DMS153 treated with DMSO at 0.1 percent for 48 hours (cell line): ENCODE data around the gene TMEM116.
"Not testable (repeated sequence)": the region's sequence is repeated elsewhere in the genome, so short reads cannot be mapped to it uniquely, and the experiment has no call there.

Source experiments
- DNase-seq: peaks from one replicate; lab custom pipeline; 2025; ENCODE audit not compliant: unreplicated experiment; lab: John Stamatoyannopoulos, UW

TMEM116 gene

GRCh38 chr12:112010415-112011344 lies 2.3 kb downstream of the TMEM116 start:
- DNase-seq = no peak

GRCh38 chr12:112009596-112009995 lies 3.4 kb downstream of the TMEM116 start:
- DNase-seq = not testable (repeated sequence)

GRCh38 chr12:112008918-112009317 lies 4.0 kb downstream of the TMEM116 start:
- no peak for DNase-seq

GRCh38 chr12:112007945-112008344 lies 5.0 kb downstream of the TMEM116 start:
- no peak for DNase-seq

GRCh38 chr12:112005419-112006395 lies 7.3 kb downstream of the TMEM116 start:
- DNase-seq = no peak

GRCh38 chr12:112004041-112004440 lies 8.9 kb downstream of the TMEM116 start:
- no peak for DNase-seq

GRCh38 chr12:112001576-112001975 lies 11.4 kb downstream of the TMEM116 start:
- no peak for DNase-seq

DNA sequence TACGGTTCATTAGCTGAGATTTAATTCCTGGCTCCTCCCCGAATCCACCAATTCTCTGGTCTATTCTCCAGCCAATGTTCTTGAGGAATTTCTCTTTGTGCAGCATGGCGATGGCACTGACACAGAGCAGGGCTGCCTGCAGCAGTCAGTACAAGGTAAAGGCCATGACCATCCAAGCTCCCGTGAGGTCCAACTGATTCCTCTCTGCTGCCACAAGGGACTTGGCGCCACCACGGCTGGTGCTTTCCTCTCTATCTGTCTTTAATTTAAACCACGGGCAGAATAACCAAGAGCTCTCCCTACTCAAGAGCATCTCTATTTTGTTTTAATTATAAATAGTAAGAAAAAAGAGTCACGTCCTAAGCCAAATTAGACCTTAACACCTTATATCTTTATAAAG lies 12.1 kb downstream of the TMEM116 start:
- DNase-seq = no peak

GRCh38 chr12:111999129-111999528 lies 13.8 kb downstream of the TMEM116 start:
- DNase-seq = not testable (repeated sequence)

- no peak for DNase-seq
Measured at GRCh38 chr12:111998015-111998414, 14.9 kb downstream of the TMEM116 start.

- DNase-seq = no peak
Measured at GRCh38 chr12:111997300-111997699, 15.7 kb downstream of the TMEM116 start.

DNA sequence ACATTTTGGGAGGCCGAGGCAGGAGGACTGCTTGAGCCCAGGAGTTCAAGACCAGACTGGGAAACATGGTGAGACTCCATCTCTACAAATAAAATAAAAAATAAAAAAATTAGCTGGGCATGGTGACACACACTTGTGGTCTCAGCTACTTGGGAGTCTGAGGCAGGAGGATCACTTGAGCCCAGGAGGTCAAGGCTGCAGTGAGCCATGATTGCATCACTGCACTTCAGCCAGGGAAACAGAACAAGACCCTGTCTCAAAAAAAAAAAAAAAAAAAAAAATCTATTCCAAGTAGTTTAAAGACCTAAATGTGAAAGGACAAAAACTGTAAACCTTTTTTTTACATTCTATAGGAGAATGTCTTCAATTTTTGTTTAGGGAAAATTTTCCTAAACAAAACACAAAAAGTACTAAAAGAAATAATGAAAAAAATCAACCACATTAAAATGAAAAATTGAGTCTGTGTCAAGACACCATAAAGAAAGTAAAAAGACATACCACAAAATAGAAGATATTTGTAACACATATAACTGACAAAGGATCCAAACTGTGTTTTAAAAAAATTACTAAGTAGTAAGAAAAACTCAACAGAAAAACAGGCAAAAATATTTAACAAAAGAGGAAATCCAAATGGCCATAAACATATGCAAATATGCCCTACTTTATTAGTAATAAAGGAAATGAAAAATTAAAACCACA lies 17.0 kb downstream of the TMEM116 start:
- no peak for DNase-seq

GRCh38 chr12:111994211-111995111 lies 18.5 kb downstream of the TMEM116 start:
- not testable (repeated sequence) for DNase-seq

- no peak for DNase-seq
Measured at GRCh38 chr12:111993292-111994150, 19.4 kb downstream of the TMEM116 start.

GRCh38 chr12:111992464-111992863 lies 20.5 kb downstream of the TMEM116 start:
- DNase-seq = no peak

DNA sequence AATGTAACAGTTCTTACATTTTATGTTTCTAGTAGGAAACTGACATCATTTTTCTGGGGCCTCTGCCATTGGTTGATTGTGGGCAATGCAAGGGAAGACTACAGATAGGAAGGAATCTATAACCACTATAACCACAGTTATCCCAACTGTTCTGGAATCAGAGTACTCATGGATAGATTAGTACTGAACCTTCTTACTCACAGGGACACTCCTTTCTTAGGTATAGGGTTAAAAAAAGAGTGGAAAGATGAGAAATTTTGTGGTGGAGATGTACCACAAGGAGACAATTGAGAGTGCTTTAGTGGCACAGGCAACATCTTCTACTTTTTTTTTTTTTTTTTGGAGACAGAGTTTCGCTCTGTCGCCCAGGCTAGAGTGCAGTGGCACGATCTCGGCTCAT lies 21.0 kb downstream of the TMEM116 start:
- DNase-seq = no peak

DNA sequence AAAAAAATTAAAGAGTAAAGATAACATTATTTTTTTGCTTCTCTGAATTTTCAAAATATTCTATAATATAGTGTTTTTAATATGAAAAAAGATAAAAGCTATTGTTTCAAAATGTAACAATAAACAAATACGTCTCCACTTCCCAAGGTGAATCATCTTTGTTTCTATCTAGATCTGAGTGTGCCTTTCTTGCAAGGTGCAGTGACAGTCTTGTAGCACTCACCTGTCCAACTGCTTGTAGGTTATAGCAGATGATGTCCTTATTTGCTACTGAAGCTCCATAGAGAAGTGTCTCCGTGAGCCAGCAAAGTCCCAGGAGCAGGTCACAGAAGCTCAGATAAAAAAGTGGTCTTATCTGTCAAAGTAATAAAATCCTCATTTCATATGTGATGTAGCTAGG lies 21.4 kb downstream of the TMEM116 start:
- no peak for DNase-seq

DNA sequence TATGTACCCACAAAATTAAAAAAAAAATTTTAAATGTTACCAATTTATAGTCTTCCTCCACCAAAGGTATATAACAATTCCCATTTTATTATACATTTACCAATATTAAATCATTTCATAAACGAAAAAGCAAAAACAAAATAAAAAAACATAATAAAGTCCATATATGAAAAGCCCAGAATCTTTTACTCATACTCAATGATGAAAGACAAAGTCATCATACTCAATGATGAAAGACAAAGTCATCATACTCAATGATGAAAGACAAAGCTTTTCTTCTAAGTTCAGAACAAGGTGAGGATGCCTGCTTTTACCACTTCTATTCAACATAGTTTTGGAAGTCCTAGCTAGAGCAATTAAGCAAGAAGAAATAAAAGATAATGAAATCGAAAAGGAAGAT lies 28.1 kb downstream of the TMEM116 start:
- no peak for DNase-seq

- no peak for DNase-seq
Measured at GRCh38 chr12:111981987-111982386, 31.0 kb downstream of the TMEM116 start.
